ENCODE results near the gene TRIM38.
A peak's percentile ranks its signal among the peaks of the same experiment; 100 is the strongest.

Gene TRIM38

GRCh38 chr6:26027491-26028211 lies 65.0 kb downstream of the TRIM38 start:
- DNase-seq (ENCODE audit: low read depth), result no peak

- no peak for DNase-seq (ENCODE audit: low read depth)
Measured at GRCh38 chr6:26028212-26028745, 65.7 kb downstream of the TRIM38 start.

GRCh38 chr6:26028746-26029569 lies 66.4 kb downstream of the TRIM38 start:
- no peak for DNase-seq (ENCODE audit: low read depth)

GRCh38 chr6:26029570-26029856 lies 66.9 kb downstream of the TRIM38 start:
- no peak for DNase-seq (ENCODE audit: low read depth)

DNA sequence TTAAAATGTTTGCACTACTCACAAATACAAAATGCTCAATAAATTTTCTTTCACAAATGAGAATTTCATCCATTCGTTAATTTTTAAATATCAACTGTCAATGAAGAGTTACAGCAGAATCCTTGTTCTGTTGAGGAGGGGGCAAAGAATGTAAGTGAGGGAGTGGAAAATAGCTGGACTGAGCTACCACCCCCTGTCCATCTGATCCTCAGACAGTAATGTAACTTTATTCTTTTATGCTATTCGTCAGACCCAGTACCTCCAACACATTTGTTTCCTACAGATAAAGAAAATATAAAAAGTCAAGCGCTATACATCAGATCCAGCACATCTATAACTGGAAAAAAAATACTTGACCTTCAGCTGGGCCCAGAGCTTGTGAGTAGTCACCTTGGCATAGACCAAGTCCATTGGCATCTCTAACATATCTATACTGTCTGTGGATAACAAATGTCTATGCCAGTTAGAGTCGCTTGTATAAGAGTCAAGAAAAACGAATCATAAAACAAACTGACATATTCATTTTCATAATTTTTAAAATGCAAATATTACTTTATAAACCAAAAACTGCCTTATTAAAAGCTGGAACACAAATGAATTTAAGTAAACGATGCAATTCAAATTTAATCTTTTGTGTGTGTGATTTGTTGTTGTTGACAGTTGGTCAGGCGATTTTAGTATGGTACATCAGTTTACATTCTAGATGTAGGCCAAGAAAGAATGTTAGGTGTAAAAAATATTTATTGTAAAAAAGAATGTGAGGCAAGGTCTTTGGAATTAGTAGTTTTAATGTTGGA lies 67.5 kb downstream of the TRIM38 start:
- no peak for DNase-seq (ENCODE audit: low read depth)

DNA sequence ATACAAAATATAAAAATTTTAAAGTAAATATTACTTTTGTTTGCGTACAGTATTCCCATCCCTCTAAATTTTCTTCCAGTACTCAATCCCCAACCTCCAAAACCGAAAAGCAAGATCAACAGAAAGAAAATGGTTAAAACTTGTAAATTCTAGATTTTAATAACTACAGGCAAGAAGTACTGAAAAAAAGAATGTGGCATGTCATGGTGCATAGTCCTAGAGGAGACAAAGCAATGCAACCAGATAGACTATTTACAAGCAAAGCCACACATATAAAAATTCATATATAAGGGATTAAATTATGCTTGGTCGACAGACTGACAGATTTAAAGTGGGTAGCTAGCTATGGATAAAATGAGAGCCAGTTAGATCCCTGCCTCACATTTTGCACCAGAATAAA lies 68.1 kb downstream of the TRIM38 start:
- DNase-seq (ENCODE audit: low read depth), result no peak

GRCh38 chr6:26031151-26031594 lies 68.6 kb downstream of the TRIM38 start:
- DNase-seq (ENCODE audit: low read depth), result no peak

- DNase-seq (ENCODE audit: low read depth), result peak; percentile 73
Measured at GRCh38 chr6:26031595-26032339, 69.2 kb downstream of the TRIM38 start.

DNA sequence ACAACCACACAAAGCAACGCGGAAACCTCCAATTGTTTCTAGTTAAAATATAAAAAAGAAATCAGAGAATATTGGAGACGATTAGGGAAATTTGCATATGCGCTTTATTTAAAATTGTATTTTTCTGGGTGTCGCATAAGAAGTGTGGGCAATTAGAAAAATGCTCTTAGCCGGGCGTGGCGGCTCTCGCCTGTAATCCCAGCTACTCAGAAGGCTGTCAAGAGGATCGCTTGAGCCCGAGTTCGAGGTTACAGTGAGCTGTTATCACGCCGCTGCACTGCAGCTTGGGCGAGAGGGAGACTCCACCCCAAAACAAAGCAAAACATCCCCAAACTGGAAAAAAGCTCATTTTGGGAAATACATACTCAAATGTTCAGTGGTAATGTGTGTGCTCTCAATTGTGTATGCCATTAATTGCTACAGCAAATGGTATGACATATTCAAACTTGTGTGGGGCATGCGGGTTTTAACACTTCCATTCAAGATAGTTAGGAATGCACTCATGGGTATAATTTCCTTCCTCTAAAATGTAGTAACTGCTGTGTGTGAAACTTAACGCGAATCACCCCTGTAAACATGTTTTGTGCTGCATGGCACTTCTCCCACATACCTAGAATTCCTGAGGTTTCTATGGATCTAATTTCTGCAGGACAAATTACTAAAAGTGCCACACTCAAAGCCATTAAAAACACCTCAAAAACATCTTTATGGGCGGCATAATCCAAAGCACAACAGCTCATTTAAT lies 69.9 kb downstream of the TRIM38 start:
- no peak for DNase-seq (ENCODE audit: low read depth)

DNA sequence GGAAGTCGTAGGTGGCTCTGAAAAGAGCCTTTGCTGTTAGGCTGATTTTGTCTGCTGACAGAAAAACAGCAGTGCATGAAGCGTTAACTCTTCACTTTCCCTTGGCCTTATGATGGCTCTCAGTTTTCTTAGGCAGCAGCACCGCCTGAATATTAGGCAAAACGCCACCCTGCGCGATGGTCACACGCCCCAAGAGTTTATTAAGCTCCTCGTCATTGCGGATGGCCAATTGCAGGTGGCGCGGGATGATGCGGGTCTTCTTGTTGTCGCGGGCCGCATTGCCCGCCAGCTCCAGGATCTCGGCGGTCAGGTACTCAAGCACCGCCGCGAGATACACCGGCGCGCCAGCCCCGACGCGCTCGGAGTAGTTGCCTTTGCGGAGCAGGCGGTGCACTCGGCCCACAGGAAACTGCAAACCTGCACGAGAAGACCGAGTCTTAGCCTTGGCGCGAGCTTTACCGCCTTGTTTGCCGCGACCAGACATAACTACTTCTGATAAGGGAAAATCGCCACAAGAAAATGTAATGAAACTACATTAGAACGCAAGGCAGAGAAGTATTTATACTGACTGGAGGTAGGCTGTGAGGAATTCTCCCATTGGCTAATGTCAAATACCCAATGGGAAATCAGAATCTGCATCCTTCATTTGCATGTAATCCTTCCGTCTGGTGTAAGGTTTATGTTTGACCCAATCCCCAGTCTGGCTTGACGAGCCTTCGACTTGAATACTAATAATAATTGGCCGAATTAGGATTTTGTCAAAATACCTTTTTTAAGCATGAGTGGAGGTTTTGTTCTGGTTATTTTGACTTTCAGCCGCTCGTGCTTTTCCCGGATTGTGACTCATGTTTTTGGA lies 70.7 kb downstream of the TRIM38 start:
- no peak for DNase-seq (ENCODE audit: low read depth)

GRCh38 chr6:26033941-26034354 lies 71.3 kb downstream of the TRIM38 start:
- no peak for DNase-seq (ENCODE audit: low read depth)

- no peak for DNase-seq (ENCODE audit: low read depth)
Measured at GRCh38 chr6:26034905-26035304, 72.3 kb downstream of the TRIM38 start.

Measured in CMK (cell line).